Measurements from ENCODE around the gene DNAJB4. TPM values are rescaled to one million over a fixed set of nuclear protein-coding genes. Genes with fewer than 3 reads are reported as not detected.

The DNAJB4 gene
- total RNA-seq, 2 donors from 2014 or later, result 20.2 to 24.1 TPM

DNA sequence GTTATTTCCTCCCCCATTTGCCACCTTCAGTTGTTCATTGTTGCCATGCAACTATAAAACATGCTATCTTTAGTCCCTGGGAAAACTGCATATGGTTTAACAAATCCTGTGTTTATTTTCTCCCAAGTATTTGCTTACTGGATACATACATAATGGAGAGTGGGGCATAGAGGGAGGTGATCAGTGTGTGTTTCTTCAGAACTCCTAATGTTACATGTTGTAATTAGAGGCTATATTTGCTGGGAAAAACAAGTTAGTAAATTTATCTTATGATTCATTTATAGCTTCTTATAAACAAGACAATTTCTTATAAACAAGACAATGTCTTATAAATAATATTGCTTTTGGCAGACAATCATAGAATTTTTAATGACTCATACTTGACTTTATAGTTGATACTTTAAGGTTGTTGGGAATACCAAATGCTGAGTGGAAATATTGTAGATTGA lies 33.8 kb downstream of the DNAJB4 start:
- ATAC-seq, result peak; percentile 94
- Histone ChIP-seq H3K9me3 (no peaks in the 10 kb centered on the region), H3K4me3 (no peak overlapping the region), H3K27ac (peak overlapping the region; percentile 41 to 90 (median 72)), H3K4me1 (peaks cover 63% of the 10 kb centered on the region), H3K27me3 (no peaks in the 10 kb centered on the region), H3K36me3 (replicated peaks in 1 of 2; ENCODE audit: insufficient read depth in 1 of 2, low read depth in 2 of 2) (no peaks in the 10 kb centered on the region)
- intact Hi-C loops (cut with DNase I), result no loop called here
- peak in 1 of 4 donors; percentile 39 for DNase-seq
- TF ChIP-seq, protein P1, sequence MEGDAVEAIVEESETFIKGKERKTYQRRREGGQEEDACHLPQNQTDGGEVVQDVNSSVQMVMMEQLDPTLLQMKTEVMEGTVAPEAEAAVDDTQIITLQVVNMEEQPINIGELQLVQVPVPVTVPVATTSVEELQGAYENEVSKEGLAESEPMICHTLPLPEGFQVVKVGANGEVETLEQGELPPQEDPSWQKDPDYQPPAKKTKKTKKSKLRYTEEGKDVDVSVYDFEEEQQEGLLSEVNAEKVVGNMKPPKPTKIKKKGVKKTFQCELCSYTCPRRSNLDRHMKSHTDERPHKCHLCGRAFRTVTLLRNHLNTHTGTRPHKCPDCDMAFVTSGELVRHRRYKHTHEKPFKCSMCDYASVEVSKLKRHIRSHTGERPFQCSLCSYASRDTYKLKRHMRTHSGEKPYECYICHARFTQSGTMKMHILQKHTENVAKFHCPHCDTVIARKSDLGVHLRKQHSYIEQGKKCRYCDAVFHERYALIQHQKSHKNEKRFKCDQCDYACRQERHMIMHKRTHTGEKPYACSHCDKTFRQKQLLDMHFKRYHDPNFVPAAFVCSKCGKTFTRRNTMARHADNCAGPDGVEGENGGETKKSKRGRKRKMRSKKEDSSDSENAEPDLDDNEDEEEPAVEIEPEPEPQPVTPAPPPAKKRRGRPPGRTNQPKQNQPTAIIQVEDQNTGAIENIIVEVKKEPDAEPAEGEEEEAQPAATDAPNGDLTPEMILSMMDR (IDR thresholded peaks at IDR 0.05), result no peak
- TF ChIP-seq POLR2A (IDR thresholded peaks at IDR 0.05), result peak in 1 of 3 donors; percentile 38

DNA sequence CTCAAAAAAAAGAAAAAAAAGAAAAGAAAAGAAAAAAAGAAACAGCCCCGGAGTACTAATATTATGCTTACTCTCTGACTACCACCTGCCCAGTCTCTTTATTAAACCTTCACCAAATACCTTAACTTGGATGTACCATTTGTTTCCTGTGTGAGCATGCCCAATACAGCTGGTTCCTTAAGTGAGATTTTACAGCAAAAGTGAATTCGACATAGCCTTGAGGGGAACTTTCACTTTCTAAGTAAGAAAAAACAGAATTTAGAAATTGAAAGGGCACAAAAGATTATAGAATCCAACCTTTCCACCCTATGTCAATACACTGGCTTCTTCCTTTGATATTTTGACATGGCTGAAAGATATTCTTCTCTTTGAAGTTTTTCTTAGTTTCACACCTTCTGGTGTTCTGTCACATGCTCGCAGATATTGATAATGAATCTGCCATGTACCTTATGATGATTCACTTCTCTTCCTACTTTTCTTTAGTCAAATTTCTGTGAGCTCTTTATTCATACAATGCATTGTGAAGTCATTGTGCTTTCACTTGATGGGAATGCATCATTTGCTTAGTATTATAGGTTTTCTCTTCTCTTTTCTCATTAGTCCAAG lies 35.8 kb downstream of the DNAJB4 start:
- Histone ChIP-seq H3K27me3 (no peaks in the 10 kb centered on the region), H3K4me1 (peaks cover 70% of the 10 kb centered on the region), H3K4me3 (no peak overlapping the region), H3K36me3 (replicated peaks in 1 of 2; ENCODE audit: insufficient read depth in 1 of 2, low read depth in 2 of 2) (no peaks in the 10 kb centered on the region), H3K27ac (peak overlapping the region in 3 of 4 donors; percentile 61 to 90 (median 82)), H3K9me3 (no peaks in the 10 kb centered on the region)
- 55 to 56% methylated on average over 3 of the region's 3 CpGs for WGBS, 2 donors
- no peak for ATAC-seq
- DNase-seq, result no peak
- intact Hi-C loops (cut with DNase I), result no loop called here
- TF ChIP-seq, protein P1 (IDR thresholded peaks at IDR 0.05), result no peak
- TF ChIP-seq POLR2A (IDR thresholded peaks at IDR 0.05), result no peak

GRCh38 chr1:78043436-78043835 lies 38.7 kb downstream of the DNAJB4 start:
- H3K4me1 ChIP-seq, result peaks cover 64% of the 10 kb centered on the region
- H3K4me3 ChIP-seq, result no peak overlapping the region
- no peaks in the 10 kb centered on the region for H3K27me3 ChIP-seq
- intact Hi-C loops (cut with DNase I), result no loop called here
- WGBS, 2 donors, result 42 to 45% methylated on average over 2 to 3 of the region's 3 CpGs
- H3K9me3 ChIP-seq, result no peaks in the 10 kb centered on the region
- DNase-seq (peak; percentile 26 to 37 (median 30)), ATAC-seq (no peak)
- no peak for TF ChIP-seq POLR2A (IDR thresholded peaks at IDR 0.05)
- TF ChIP-seq, protein P1 (IDR thresholded peaks at IDR 0.05), result no peak
- no peaks in the 10 kb centered on the region for H3K36me3 ChIP-seq (replicated peaks in 1 of 2; ENCODE audit: insufficient read depth in 1 of 2, low read depth in 2 of 2)
- peak overlapping the region; percentile 68 to 97 (median 95) for H3K27ac ChIP-seq

- H3K27ac ChIP-seq, result peak overlapping the region; percentile 92 to 97 (median 95)
- 27 to 29% methylated on average over 14 of the region's 14 CpGs for WGBS, 2 donors
- intact Hi-C loops (cut with DNase I), result no loop called here
- no peaks in the 10 kb centered on the region for H3K27me3 ChIP-seq
- TF ChIP-seq, protein P1 (IDR thresholded peaks at IDR 0.05), result no peak
- peak; percentile 7 to 44 (median 39) for TF ChIP-seq POLR2A (IDR thresholded peaks at IDR 0.05)
- DNase-seq, result peak in 3 of 4 donors; percentile 41 to 50 (median 50)
- peak overlapping the region; percentile 43 to 54 for H3K4me3 ChIP-seq
- ATAC-seq, result peak; percentile 10
- H3K36me3 ChIP-seq (replicated peaks in 1 of 2; ENCODE audit: insufficient read depth in 1 of 2, low read depth in 2 of 2), result no peaks in the 10 kb centered on the region
- H3K4me1 ChIP-seq, result peaks cover 66% of the 10 kb centered on the region
- H3K9me3 ChIP-seq, result no peaks in the 10 kb centered on the region
These were observed 40.2 kb downstream of the DNAJB4 start for GRCh38 chr1:78044796-78045562.
